NT2/D1 (cell line): ENCODE data around the gene TNS1.

Source experiments
- DNase-seq: peaks from one replicate; pipeline ENCODE4 v3.0.0-alpha.2; 2011; ENCODE audit warnings: low read depth, low spot score
- H3K27me3 ChIP-seq: 2 replicates; pipeline ENCODE4 v1.6.0; 2011; ENCODE audit warnings: mild to moderate bottlenecking; ENCODE audit not compliant: insufficient read length, insufficient read depth
- H3K36me3 ChIP-seq: 2 replicates; pipeline ENCODE4 v1.6.1; 2011; ENCODE audit warnings: mild to moderate bottlenecking, low read length, mixed read lengths; ENCODE audit not compliant: insufficient read depth, insufficient read length
- H3K4me1 ChIP-seq: 2 replicates; pipeline ENCODE4 v1.5.1; 2011; ENCODE audit not compliant: insufficient read depth, insufficient read length
- H3K4me3 ChIP-seq: 2 replicates; pipeline ENCODE4 v1.5.1; 2011; ENCODE audit warnings: low read depth; ENCODE audit not compliant: insufficient read length
- H3K9ac ChIP-seq: 2 replicates; pipeline ENCODE4 v1.6.0; 2011; ENCODE audit warnings: low read depth; ENCODE audit not compliant: insufficient read length
- H3K9me3 ChIP-seq: 2 replicates; pipeline ENCODE4 v1.5.1; 2011; ENCODE audit warnings: mild to moderate bottlenecking, low read length; ENCODE audit not compliant: insufficient read depth
- SUZ12 ChIP-seq: IDR thresholded peaks from 2 replicates; pipeline ENCODE4 v1.6.1; 2011; ENCODE audit not compliant: insufficient read length, insufficient read depth; ENCODE audit errors: extremely low read depth
- YY1 ChIP-seq: IDR thresholded peaks from 2 replicates; pipeline ENCODE4 v1.6.1; 2011; ENCODE audit not compliant: insufficient read length, insufficient read depth
- ZNF274 ChIP-seq: IDR thresholded peaks from 2 replicates; pipeline ENCODE4 v1.6.1; 2011; ENCODE audit warnings: mild to moderate bottlenecking, low read depth, low read length

Gene TNS1

DNA sequence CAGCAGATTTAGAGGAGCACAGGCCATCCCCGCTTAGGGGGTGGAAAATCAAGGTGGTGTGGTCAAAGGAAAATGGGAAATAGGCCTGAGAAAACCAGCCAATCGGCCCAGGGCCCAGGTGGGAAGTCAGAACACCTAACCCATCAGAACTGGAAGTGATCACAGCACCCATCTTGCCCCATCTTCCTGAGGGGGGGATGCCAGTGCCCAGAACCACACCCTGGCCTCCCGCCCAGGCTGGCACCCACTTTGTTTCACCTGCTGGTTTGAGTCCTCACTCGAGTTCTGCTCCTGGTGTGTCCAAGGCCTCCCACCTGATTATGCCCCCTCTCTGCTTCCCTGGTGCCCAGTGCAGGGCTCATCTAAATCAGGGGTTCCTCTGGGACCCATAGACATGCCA, 174.5 kb downstream of the TNS1 start:
- H3K4me3 ChIP-seq, result no peak overlapping the region
- no peak for DNase-seq
- H3K9ac ChIP-seq, result no peak overlapping the region
- H3K9me3 ChIP-seq, result no peaks in the 10 kb centered on the region
- H3K36me3 ChIP-seq, result peaks cover 31% of the 10 kb centered on the region
- H3K4me1 ChIP-seq, result peaks cover 6% of the 10 kb centered on the region
- TF ChIP-seq ZNF274, result no peak
- TF ChIP-seq SUZ12, result no peak
- TF ChIP-seq YY1, result no peak
- H3K27me3 ChIP-seq, result no peaks in the 10 kb centered on the region

DNA sequence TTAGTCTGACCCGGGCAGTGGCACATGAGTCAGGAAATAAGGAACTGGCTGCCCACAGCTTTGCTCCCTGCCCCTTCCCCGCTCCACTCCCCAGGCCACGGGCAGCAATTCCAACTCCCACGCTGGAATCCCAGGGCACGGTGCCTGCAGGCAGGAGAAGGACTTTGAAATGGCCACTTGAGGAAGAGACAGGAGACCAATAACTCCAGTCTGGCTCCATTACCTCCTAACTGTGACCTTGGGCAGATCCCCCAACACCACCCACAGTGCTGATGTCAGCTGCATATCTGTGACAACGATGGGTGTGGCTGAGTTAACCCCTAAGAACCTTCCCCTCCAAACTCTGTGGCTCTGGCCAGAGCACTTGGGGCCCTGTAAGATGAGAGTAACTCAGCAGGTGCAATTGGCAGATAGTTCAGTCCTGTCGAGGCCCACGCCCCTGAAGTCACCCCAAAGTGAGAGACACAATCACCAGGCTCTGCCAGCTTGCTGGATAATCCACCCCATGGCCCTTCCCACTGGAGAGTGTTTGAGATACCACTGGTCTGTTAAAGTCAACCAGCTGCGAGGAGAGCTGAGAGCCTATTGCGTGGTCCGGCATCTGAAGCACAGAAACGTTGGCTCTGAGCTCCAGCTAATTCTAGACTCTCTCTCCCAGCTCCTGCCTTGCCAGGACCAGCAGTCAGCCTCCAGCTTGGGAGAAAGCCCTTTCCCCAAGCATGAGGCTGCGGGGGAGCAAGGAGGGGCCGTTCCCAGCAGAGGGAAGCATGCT, 175.2 kb downstream of the TNS1 start:
- Histone ChIP-seq H3K36me3 (peaks cover 24% of the 10 kb centered on the region), H3K4me1 (peaks cover 6% of the 10 kb centered on the region), H3K4me3 (no peak overlapping the region), H3K27me3 (no peaks in the 10 kb centered on the region), H3K9ac (no peak overlapping the region), H3K9me3 (no peaks in the 10 kb centered on the region)
- no peak for DNase-seq
- TF ChIP-seq SUZ12, result no peak
- no peak for TF ChIP-seq YY1
- no peak for TF ChIP-seq ZNF274

- no peak for TF ChIP-seq SUZ12
- no peak overlapping the region for H3K4me3 ChIP-seq
- DNase-seq, result no peak
- peaks cover 6% of the 10 kb centered on the region for H3K4me1 ChIP-seq
- H3K9ac ChIP-seq, result no peak overlapping the region
- no peaks in the 10 kb centered on the region for H3K27me3 ChIP-seq
- H3K9me3 ChIP-seq, result no peaks in the 10 kb centered on the region
- H3K36me3 ChIP-seq, result peaks cover 21% of the 10 kb centered on the region
These were observed 175.8 kb downstream of the TNS1 start for GRCh38 chr2:217826991-217827390.

- H3K4me3 ChIP-seq, result no peak overlapping the region
- H3K9me3 ChIP-seq, result no peaks in the 10 kb centered on the region
- TF ChIP-seq SUZ12 (no peak), ZNF274 (no peak), YY1 (no peak)
- peaks cover 9% of the 10 kb centered on the region for H3K4me1 ChIP-seq
- no peak overlapping the region for H3K9ac ChIP-seq
- H3K36me3 ChIP-seq, result peaks cover 21% of the 10 kb centered on the region
- no peaks in the 10 kb centered on the region for H3K27me3 ChIP-seq
- no peak for DNase-seq
These were observed 176.3 kb downstream of the TNS1 start for GRCh38 chr2:217826520-217826919.

GRCh38 chr2:217825469-217826235, 177.1 kb downstream of the TNS1 start:
- no peak overlapping the region for H3K4me3 ChIP-seq
- no peak overlapping the region for H3K9ac ChIP-seq
- peaks cover 18% of the 10 kb centered on the region for H3K36me3 ChIP-seq
- no peak for DNase-seq
- H3K9me3 ChIP-seq, result no peaks in the 10 kb centered on the region
- no peaks in the 10 kb centered on the region for H3K27me3 ChIP-seq
- peaks cover 9% of the 10 kb centered on the region for H3K4me1 ChIP-seq
- TF ChIP-seq SUZ12 (no peak), YY1 (no peak), ZNF274 (no peak)

GRCh38 chr2:217824223-217824622, 178.6 kb downstream of the TNS1 start:
- Histone ChIP-seq H3K4me1 (peaks cover 9% of the 10 kb centered on the region), H3K36me3 (peaks cover 8% of the 10 kb centered on the region), H3K4me3 (no peak overlapping the region), H3K27me3 (no peaks in the 10 kb centered on the region), H3K9me3 (no peaks in the 10 kb centered on the region), H3K9ac (no peak overlapping the region)
- TF ChIP-seq ZNF274 (no peak), YY1 (no peak), SUZ12 (no peak)
- no peak for DNase-seq

GRCh38 chr2:217823626-217824025, 179.2 kb downstream of the TNS1 start:
- Histone ChIP-seq H3K4me3 (no peak overlapping the region), H3K9ac (no peak overlapping the region), H3K4me1 (peaks cover 9% of the 10 kb centered on the region), H3K36me3 (peaks cover 14% of the 10 kb centered on the region), H3K9me3 (no peaks in the 10 kb centered on the region), H3K27me3 (no peaks in the 10 kb centered on the region)
- no peak for DNase-seq
- TF ChIP-seq ZNF274 (no peak), YY1 (no peak), SUZ12 (no peak)
